ENCODE data around the gene SPZ1.

- TF ChIP-seq, protein P1, sequence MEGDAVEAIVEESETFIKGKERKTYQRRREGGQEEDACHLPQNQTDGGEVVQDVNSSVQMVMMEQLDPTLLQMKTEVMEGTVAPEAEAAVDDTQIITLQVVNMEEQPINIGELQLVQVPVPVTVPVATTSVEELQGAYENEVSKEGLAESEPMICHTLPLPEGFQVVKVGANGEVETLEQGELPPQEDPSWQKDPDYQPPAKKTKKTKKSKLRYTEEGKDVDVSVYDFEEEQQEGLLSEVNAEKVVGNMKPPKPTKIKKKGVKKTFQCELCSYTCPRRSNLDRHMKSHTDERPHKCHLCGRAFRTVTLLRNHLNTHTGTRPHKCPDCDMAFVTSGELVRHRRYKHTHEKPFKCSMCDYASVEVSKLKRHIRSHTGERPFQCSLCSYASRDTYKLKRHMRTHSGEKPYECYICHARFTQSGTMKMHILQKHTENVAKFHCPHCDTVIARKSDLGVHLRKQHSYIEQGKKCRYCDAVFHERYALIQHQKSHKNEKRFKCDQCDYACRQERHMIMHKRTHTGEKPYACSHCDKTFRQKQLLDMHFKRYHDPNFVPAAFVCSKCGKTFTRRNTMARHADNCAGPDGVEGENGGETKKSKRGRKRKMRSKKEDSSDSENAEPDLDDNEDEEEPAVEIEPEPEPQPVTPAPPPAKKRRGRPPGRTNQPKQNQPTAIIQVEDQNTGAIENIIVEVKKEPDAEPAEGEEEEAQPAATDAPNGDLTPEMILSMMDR (IDR thresholded peaks at IDR 0.05 in 2 of 3, conservative IDR thresholded peaks at IDR 0.05 in 1 of 3; ENCODE audit: borderline replicate concordance in 1 of 3, insufficient read depth in 1 of 3, low read depth in 2 of 3, low read length in 2 of 3) = no peak
- TF ChIP-seq EZH2 (IDR thresholded peaks at IDR 0.05) = no peak
Observed at GRCh38 chr5:80355686-80356085, 35.9 kb downstream of the SPZ1 start.

Measured in HCT116 (cell line).